Activated naive CD4-positive, alpha-beta T cell (primary cell): ENCODE measurements around the gene FCN1.
"Not testable (repeated sequence)": the region's sequence is repeated elsewhere in the genome, so short reads cannot be mapped to it uniquely, and the experiment has no call there.

Experiments
- DNase-seq, 4 experiments: peaks; one replicate each; lab custom pipeline; 2025; lab: John Stamatoyannopoulos, UW

The FCN1 gene

DNA sequence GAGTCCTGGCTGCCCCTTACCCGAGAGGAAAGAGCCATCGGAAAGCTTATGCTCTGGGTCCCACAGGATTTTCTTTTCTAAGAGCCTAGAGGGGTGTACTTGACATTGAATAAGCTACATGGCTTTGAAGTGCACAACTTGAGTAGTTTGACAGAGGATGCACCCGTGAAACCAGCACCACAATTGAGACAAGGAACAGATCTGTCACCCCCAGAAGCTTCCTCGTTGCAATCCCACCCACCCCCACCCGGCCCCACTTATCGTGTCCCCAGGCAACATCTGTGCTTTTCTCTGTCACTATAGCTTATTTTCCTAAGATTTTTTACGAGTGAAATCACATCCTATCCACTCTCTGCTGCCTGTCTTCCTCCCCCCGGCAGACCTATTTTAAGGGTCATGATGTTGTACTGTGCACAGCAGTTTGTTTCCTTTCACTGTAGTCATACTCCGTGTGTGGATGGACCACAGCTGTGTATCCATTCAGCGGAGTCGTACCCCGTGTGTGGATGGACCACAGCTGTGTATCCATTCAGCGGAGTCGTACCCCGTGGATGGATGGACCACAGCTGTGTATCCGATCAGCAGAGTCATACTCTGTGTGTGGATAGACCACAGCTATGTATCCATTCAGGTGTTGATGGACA lies 45.9 kb downstream of the FCN1 start:
- DNase-seq: no peak

DNA sequence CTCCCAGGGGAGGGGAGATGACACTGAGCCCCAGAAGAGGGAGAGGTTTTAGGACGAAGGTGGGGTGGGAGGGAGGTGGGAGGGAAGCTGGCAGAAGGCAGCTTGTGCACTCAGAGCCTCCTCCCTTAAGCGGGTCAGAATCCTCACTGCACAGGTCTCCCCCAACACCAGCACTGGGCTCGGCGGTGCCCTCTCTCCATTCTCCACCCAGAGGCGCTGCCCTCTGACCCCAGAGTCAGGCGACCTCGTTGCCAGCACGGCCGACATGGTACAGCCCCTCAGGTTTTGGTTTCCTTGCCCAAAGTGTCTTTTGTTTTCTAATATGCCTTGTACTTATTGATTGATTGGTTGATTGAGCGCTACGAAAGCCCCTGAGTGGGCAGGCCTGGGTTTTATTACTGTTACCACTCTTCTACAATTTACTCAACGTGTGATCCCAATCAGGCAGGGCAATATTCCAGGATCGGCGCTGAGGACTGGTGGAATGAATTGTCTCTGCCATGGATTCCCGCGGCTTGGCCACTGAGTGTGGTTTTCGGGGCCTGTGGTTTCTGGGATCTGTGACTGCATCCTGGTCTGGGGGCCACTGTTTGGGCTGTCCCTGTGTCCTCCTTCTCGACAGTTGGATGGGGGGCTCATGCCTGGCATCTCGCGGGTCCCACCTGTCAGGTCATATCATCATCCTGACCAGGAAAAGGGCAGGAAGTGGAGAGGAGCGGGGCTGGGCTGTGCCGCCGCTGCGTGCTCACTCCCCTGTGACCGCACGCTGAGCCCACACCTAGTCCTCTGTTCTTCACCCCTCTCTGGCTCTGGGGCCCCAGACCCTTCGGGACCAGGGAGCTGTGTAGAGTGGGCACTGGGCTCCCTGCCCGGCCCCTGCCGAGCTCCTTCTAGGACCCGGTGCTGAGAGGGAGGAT lies 46.7 kb downstream of the FCN1 start:
- no peak for DNase-seq

DNA sequence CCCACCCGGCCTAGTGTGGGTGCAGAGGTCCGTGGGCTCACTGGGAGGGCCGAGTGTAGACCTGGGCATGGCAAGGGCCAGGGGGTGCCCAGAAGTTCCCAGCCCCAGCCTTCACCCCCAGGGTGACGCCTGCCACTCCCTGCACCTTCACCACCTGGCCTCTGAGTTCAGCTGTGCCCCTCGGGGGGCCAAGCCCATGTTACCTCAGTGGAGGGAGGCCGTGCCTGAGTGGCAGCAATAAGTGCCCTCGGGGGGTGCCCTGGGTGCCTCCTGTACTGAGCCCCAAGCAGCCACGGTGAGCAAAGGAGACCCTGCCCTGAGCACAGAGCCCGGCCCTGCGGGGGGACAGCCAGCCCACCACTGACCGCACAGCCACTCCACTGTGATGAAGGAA lies 47.4 kb downstream of the FCN1 start:
- no peak for DNase-seq

DNA sequence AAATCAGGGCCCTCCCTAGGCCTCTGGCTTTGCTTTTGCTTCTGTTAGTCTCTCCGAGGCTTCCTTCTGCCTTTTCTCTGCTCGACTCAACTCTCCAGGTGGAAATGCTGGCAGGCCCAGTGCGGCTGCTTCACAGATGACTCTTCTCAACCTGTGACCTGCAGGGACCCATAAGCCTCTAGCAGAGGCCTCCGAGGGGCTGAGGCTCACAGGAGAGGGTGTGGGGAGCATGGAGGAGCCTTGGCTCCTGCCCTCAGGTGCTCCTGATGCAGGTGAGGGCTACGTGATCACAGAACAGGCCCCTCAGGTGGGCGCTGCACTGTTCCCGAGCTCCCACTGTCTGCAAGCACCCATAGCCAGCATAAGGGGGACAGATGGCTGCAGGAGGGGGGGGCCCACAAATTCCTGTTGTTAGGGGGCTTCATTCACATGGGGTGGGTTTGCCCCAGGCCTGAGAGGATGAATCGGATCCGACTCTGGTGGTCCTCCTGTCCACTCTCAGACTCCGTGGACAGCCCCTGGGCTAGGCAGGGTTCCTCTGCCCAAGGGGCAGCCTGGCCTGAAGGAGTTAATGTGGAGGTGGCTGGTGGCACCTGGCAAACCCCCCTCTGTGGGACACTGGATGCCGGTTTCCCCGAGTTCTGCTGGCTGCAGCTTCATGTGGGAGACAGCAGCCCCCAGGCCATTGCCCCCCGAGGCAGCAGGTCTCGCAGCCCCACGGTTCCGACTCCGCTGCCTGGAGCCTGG lies 48.0 kb downstream of the FCN1 start:
- DNase-seq: no peak

DNA sequence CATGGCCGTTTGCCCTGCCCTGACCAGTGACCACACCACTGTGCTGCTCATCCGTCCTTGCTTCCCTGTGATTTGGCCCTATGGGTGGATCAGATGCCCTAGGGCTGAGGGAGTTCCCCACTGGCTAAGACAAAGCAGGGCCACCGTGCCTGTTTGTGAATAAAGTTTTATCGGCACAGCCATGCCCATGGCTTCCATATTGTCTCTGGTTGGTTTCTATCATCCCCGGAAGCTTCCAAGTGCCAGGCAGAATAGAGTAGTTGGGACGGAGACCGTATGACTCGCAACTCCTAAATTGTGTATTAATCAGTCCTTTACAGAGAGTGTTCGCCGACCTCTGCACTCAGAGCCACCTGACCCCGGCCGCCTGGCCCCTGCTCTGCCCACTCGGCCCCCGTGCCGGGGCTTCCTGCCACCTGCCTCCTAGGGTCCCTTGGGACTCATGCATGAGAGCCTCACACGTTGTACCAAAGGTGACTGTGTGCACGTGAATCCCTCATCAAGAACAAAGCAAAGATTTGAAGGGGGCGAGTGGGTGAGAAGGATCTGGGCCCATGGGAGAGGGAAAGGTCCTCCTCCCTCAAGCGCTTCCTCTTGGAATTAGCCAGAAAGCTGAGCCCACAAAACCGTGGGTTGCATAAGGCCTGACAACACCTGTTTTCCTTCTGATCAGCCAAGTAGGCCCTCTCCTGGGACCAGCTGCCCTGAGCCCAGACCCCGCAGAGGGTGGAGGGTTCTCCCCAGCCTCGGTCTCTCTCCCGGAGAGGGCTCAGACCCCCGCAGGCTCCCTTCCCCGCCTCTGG lies 48.8 kb downstream of the FCN1 start:
- DNase-seq: no peak

DNA sequence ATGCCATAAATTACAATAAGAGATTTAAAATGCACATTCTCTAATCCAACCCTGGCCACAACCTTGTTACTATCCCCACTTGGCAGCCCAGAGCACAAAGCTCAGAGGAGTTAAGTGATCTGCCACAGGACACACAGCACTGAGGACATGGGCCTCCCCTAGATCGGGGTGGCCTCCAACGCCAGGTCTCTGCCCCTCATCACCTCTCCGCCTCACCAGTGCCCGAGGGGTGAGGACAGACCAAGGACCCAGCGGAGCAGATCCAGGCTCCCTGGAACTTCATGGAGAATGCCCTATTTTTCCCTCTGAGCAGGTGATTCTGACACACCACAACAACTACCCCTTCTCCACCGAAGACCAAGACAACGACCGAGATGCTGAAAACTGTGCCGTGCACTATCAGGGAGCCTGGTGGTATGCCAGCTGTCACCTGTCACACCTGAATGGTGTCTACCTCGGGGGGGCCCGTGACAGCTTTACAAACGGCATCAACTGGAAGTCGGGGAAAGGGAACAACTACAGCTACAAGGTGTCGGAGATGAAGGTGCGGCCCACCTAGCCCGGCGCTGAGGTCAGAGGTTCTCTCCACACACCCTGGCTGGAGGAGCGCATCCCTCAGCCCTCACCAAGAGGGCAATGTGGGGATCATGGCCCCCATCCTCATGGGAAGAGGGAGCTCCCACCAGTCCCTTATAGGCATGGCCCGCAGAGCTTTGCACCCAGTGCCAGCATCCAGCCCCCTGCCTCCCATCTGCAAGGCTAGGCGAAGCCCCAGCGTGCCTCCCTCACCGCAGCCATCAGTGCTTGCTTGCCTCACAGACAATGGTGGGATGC lies 49.6 kb downstream of the FCN1 start:
- DNase-seq: no peak

DNA sequence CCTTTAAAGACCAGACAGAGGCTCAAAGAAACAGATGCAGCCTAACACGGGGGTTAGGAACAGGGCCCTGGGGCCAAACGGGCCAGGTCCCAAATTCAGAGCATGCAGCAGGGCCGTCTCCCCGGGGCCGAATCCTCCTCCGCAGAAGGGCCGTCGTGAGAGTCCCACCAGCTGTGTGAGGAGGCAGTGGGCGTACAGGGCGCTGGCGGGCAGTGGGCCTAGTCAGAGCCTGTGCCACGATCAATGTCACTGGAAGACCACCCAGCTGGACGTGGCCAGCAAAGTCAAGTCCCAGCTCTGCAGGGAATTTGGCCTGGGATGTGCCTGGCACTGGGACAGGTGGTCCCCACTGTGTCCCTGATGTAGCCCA lies 52.9 kb downstream of the FCN1 start:
- DNase-seq: no peak

DNA sequence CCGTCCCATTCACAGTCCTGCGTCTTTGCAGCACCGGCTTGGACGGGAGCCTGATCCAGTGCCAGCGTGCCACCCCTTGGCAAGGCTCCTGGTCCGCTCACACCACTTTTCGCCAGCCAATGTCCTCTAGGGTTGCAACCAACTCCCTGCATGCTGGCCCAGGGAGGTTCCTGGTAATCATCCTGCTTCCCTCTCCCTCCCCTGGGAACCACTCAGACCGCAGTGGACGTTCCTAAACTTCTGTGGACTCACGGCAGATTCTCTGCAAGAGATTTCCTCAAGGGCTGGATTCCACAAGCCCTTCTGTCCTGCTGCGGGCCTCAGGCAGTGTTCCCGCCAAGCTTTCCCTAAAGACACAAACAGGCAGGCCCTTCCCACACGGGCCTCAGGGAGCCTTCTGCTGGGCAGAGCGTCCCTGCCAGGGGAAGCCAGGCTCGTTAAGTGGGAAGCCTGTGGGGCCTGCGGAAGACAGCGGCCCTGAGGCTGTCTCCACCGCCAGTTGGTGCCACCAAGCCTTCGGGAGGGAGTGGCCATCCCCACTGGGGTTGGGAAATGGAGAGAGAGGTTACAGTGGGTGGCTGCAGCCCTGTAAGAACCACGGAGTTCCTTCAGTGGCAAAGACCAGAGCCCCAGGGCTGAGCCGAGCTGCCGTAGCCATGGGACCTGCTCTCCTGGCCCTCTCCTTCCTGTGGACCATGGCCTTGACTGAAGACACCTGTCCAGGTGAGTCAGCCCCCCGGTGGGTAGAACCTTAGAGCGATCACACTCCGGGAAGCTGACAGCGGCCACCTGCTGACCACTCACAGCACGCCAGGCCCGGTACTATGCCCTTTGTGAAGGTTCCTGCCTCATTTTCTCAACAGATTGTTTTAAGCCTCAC lies 53.5 kb downstream of the FCN1 start:
- DNase-seq: no peak

DNA sequence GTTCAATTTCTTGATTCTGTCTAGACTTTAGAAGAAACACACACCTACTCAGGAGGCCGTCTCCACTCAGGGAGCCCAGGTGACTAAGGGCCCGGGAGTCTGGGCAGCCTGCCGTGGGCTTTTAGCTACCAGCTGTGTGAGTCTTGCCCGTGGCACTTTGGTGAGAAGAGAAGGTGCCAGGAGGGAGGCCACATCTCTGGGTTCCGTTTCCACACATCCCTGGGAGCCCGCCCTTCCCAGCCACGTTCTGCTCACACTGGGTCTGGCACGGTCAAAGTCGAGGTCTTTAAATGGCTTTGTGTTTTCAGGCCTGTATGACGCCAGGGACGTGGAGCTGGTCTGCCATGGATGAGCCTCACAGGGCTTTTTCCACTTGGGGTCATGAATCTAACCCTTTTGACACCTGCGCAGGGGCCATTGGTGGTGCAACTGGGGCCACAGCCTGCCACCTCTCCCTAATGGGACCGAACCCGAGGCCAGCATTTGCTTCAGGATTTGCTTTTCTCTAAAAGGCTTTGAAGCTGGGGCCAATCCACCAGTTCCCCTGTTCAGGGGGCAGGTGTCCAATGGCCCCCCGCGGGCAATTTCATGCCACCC lies 54.3 kb downstream of the FCN1 start:
- no peak for DNase-seq

DNA sequence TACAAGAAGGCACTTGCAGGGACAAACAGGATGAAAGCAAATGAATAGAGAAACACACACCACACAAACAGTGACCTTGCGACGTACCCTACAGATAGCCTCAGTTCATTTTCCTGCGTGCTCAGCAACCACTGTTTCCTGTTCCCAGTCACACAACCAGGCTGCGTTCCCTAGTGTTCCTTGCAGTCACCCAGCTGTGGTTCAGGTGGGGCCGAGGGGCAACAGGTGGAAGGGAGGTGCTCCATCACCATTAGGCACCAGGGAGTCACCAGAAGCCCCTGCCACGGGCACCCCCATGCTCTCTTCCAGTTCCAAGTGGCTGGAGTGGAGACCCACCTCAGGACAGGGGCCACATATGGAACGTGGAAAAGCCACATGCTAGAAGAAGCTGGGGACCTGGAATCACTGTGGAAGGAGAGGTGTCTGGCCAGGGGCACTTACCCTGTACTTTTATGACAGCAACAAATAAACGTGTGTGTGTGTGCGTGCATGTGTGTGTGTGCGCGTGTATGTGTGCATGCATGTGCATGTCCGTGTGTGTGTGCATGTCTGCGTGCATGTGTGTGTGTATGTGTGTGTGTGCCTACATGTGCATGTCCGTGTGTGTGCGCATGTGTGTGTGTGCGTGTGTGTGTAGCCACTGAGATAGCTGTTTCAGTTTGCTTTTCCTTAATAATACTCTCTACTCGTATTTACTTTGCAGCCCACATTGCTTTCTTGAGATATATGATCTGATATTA lies 55.9 kb downstream of the FCN1 start:
- DNase-seq: no peak

DNA sequence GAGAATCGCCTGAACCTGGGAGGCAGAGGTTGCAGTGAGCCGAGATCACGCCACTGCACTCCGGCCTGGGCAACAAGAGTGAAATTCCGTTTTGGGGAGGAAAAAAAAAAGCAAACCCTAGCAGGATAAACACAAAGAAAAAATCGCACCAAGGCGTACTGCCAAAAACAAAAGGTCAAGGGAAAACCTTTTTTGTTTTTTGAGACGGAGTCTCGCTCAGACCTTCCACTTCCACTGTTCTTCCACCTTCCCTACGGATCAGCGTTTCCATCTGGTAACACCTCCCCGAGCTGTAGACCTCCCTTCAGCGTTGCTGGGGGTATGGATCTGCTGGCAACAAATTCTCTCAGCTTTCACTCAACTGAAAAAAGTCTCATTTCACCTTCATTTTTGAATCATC lies 57.2 kb downstream of the FCN1 start:
- no peak for DNase-seq

DNA sequence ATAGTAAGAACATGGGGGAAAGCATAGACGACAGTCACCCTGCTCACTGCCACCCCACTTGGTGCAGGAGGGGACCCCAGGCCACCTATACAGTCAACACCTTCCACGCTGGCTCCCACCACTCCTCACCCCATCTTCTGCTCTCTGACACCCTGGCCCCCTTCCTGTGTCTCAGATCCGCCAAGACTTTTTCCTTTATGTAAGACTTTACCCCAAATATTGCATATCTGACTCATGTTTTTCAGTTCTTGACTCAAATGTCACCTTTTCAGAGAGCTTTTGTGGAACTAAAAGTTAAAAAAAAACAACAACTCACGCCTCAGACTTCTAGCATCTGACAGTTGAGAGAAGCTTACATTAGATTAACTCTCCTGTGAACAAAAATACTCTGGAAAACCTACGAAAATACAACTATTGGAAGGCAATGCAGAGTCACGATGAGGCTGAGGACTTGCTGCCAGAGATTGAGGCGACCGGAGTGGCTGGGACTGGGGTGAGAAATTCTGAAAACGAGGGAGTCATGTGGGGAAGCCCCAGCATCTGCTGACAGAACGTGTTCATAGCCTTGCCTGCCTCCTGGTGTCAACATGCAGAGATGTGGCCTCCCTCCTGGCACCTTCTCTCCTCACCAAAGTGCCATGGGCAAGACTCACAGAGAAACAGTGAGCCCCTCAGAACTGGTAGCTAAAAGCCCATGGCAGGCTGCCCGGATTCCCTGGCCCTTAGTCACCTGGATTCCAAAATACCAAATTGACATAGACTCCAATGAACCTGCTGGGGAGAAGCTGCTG lies 59.5 kb downstream of the FCN1 start:
- DNase-seq: no peak

DNA sequence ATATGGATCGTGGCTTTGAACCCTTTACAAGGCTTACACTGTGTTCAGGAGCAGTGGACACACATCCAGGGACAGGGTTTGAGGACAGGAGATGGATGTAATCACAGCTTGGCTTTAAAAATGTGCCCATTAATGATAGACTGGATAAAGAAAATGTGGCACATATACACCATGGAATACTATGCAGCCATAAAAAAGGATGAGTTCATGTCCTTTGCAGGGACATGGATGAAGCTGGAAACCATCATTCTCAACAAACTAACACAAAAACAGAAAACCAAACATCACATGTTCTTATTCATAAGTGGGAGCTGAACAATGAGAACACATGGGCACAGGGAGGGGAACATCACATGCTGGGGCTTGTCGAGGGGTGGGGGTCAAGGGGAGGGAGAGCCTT lies 60.3 kb downstream of the FCN1 start:
- DNase-seq: not testable (repeated sequence)

DNA sequence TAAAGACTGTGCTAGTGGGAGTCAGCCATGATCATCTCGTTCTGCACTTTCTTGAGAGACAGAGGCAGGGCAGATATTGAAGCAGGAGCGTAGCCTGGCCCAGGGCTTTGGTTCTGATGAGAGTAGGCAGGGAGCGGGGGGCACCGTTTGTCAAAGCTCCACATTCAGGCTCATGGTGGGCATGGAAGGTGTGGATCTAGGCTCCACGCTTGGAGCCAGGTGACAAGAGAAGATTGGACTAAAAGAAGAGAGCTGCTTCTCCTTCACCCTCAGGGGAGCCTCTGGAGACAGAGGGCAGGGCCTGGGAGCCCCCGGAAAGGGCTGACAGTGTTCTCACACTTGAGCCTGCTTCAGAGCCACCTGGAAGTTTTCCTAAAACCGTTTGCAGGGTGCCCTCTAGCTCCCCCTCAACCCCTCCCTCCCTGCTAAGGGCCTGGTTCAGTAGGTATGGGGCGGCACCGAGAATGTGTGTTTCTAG lies 61.8 kb downstream of the FCN1 start:
- no peak for DNase-seq
